HEK293 (cell line): Measurements from ENCODE around the gene B4GALNT2.

Experiments
- ATF2 ChIP-seq: fragments of 450-650 bp; formaldehyde crosslinking; IDR thresholded peaks from 2 replicates; pipeline ENCODE4 v1.5.1; 2016; ENCODE audit warnings: missing biosample characterization, missing genetic modification characterization, low read depth
- CTCF ChIP-seq: fragments of 450-650 bp; formaldehyde crosslinking; IDR thresholded peaks from 2 replicates; pipeline ENCODE4 v1.5.1; 2016; ENCODE audit warnings: missing biosample characterization, missing genetic modification characterization
- ELK4 ChIP-seq: IDR thresholded peaks from 2 replicates; pipeline ENCODE4 v1.6.1; 2011; ENCODE audit warnings: mild to moderate bottlenecking, low read depth, low read length, borderline replicate concordance
- GLI2 ChIP-seq: fragments of 450-650 bp; formaldehyde crosslinking; IDR thresholded peaks from 2 replicates; pipeline ENCODE4; 2017; ENCODE audit warnings: missing biosample characterization, missing genetic modification characterization, low read depth, borderline replicate concordance
- REST ChIP-seq: fragments of 450-650 bp; formaldehyde crosslinking; IDR thresholded peaks from 2 replicates; pipeline ENCODE4 v1.5.1; 2016; ENCODE audit warnings: missing biosample characterization, missing genetic modification characterization
- SCRT2 ChIP-seq: fragments of 450-650 bp; formaldehyde crosslinking; IDR thresholded peaks from 2 replicates; pipeline ENCODE4 v1.5.1; 2016; ENCODE audit warnings: missing biosample characterization, missing genetic modification characterization
- YY1 ChIP-seq: fragments of 450-650 bp; formaldehyde crosslinking; IDR thresholded peaks from 2 replicates; pipeline ENCODE4 v1.5.1; 2018; ENCODE audit warnings: missing biosample characterization, missing genetic modification characterization
- ZBTB49 ChIP-seq: fragments of 450-650 bp; formaldehyde crosslinking; IDR thresholded peaks from 2 replicates; pipeline ENCODE4 v1.5.1; 2016; ENCODE audit warnings: missing biosample characterization, missing genetic modification characterization, low read depth
- ZNF174 ChIP-seq: fragments of 450-650 bp; formaldehyde crosslinking; IDR thresholded peaks from 2 replicates; pipeline ENCODE4 v1.5.0; 2017; ENCODE audit warnings: missing biosample characterization, mild to moderate bottlenecking, missing genetic modification characterization
- ZSCAN30 ChIP-seq: fragments of 450-650 bp; IDR thresholded peaks from 2 replicates; pipeline ENCODE4 v1.5.1; 2018; ENCODE audit warnings: missing biosample characterization, mild to moderate bottlenecking, missing genetic modification characterization, moderate library complexity

GRCh38 chr17:49086649-49087048, 45.9 kb upstream of the B4GALNT2 start:
- TF ChIP-seq SCRT2 (tag by site-specific recombination) (no peak), ZSCAN30 (tag by site-specific recombination) (no peak), REST (tag by site-specific recombination) (no peak), ZNF174 (tag by site-specific recombination) (no peak), YY1 (tag by site-specific recombination) (no peak), ATF2 (tag by site-specific recombination) (no peak), ELK4 (no peak), GLI2 (tag by site-specific recombination) (no peak), ZBTB49 (tag by site-specific recombination) (no peak), CTCF (tag by site-specific recombination) (no peak)
